IPS-18c (cell line): ENCODE measurements around the gene F11.
"Not testable (repeated sequence)": the region's sequence is repeated elsewhere in the genome, so short reads cannot be mapped to it uniquely, and the experiment has no call there.

Experiments
- H3K4me3 ChIP-seq: 2 replicates; pipeline ENCODE4 v1.7.0; 2013; ENCODE audit warnings: low read depth, mild to moderate bottlenecking, low read length, moderate library complexity; ENCODE audit not compliant: insufficient read depth
- H3K9me3 ChIP-seq: one replicate; pipeline ENCODE4 v1.6.1; 2013; ENCODE audit warnings: mild to moderate bottlenecking, low read length, moderate library complexity; ENCODE audit not compliant: control insufficient read depth, insufficient read depth

F11 gene

GRCh38 chr4:186265683-186266652, at the start of gene F11:
TSS of gene F11 (plus strand) at chr4:186266189. CDS start at chr4:186267137, 948 bp downstream.
- H3K4me3 ChIP-seq = no peak within 1 kb of the TSS
- H3K9me3 ChIP-seq = no peaks in the 10 kb centered on the region

- Histone ChIP-seq H3K9me3 (no peaks in the 10 kb centered on the region), H3K4me3 (no peak overlapping the region)
These were observed 49.4 kb upstream of the F11 start for GRCh38 chr4:186216465-186217024.

GRCh38 chr4:186217733-186218293, 48.2 kb upstream of the F11 start:
- no peak overlapping the region for H3K4me3 ChIP-seq
- no peaks in the 10 kb centered on the region for H3K9me3 ChIP-seq

GRCh38 chr4:186221624-186222023, 44.4 kb upstream of the F11 start:
- peaks cover 11% of the 10 kb centered on the region for H3K9me3 ChIP-seq
- H3K4me3 ChIP-seq = no peak overlapping the region

- Histone ChIP-seq H3K4me3 (no peak overlapping the region), H3K9me3 (peaks cover 14% of the 10 kb centered on the region)
These were observed 40.1 kb upstream of the F11 start for GRCh38 chr4:186225848-186226247.

GRCh38 chr4:186226521-186227189, 39.3 kb upstream of the F11 start:
- H3K9me3 ChIP-seq = peaks cover 14% of the 10 kb centered on the region
- no peak overlapping the region for H3K4me3 ChIP-seq

- Histone ChIP-seq H3K9me3 (peaks cover 14% of the 10 kb centered on the region), H3K4me3 (no peak within 1 kb of the TSS)
These were observed 38.8 kb upstream of the F11 start, which contains the start of gene KLKB1 for GRCh38 chr4:186227221-186227620. TSS of gene KLKB1 (plus strand) at chr4:186227507. CDS start at chr4:186228196, 689 bp downstream.

- Histone ChIP-seq H3K4me3 (no peak overlapping the region), H3K9me3 (peaks cover 14% of the 10 kb centered on the region)
These were observed 38.1 kb upstream of the F11 start for GRCh38 chr4:186227744-186228513.

- Histone ChIP-seq H3K9me3 (peaks cover 14% of the 10 kb centered on the region), H3K4me3 (no peak overlapping the region)
These were observed 37.5 kb upstream of the F11 start for GRCh38 chr4:186228514-186228894.

- no peak overlapping the region for H3K4me3 ChIP-seq
- H3K9me3 ChIP-seq = no peaks in the 10 kb centered on the region
These were observed 31.6 kb upstream of the F11 start for GRCh38 chr4:186234367-186234766.

GRCh38 chr4:186236126-186236525, 29.9 kb upstream of the F11 start:
- no peaks in the 10 kb centered on the region for H3K9me3 ChIP-seq

GRCh38 chr4:186240452-186240847, 25.5 kb upstream of the F11 start:
- H3K4me3 ChIP-seq = no peak overlapping the region
- no peaks in the 10 kb centered on the region for H3K9me3 ChIP-seq

More at GRCh38 chr4:186236126-186236525, 29.9 kb upstream of the F11 start:
- H3K4me3 ChIP-seq = no peak overlapping the region

GRCh38 chr4:186240848-186241491, 25.0 kb upstream of the F11 start:
- Histone ChIP-seq H3K4me3 (no peak overlapping the region), H3K9me3 (no peaks in the 10 kb centered on the region)

GRCh38 chr4:186241616-186242015, 24.4 kb upstream of the F11 start:
- no peak overlapping the region for H3K4me3 ChIP-seq
- no peaks in the 10 kb centered on the region for H3K9me3 ChIP-seq

- H3K4me3 ChIP-seq = not testable (repeated sequence)
These were observed 24.0 kb upstream of the F11 start for GRCh38 chr4:186242031-186242430.

GRCh38 chr4:186243331-186243730, 22.7 kb upstream of the F11 start:
- H3K9me3 ChIP-seq = no peaks in the 10 kb centered on the region
- no peak overlapping the region; the same call in 1 of the 2 replicates for H3K4me3 ChIP-seq

More at GRCh38 chr4:186242031-186242430, 24.0 kb upstream of the F11 start:
- not testable (repeated sequence) for H3K9me3 ChIP-seq
